NCI-H446 treated with DMSO at 0.1 percent for 48 hours (cell line): ENCODE data around the gene RAD9A.
A peak's percentile ranks its signal among the peaks of the same experiment; 100 is the strongest.

Source experiments
- DNase-seq: peaks from one replicate; lab custom pipeline; 2025; lab: John Stamatoyannopoulos, UW

Gene RAD9A

GRCh38 chr11:67428052-67429001 is 36.5 kb downstream of the RAD9A start, which contains the start of gene RPS6KB2:
TSS of gene RPS6KB2 (plus strand) at chr11:67428494. CDS start at chr11:67428546, 52 bp downstream.
- peak; percentile 94 for DNase-seq

GRCh38 chr11:67429038-67429668 is 37.4 kb downstream of the RAD9A start:
- DNase-seq, result no peak

GRCh38 chr11:67429722-67430121 is 37.9 kb downstream of the RAD9A start:
- no peak for DNase-seq

DNA sequence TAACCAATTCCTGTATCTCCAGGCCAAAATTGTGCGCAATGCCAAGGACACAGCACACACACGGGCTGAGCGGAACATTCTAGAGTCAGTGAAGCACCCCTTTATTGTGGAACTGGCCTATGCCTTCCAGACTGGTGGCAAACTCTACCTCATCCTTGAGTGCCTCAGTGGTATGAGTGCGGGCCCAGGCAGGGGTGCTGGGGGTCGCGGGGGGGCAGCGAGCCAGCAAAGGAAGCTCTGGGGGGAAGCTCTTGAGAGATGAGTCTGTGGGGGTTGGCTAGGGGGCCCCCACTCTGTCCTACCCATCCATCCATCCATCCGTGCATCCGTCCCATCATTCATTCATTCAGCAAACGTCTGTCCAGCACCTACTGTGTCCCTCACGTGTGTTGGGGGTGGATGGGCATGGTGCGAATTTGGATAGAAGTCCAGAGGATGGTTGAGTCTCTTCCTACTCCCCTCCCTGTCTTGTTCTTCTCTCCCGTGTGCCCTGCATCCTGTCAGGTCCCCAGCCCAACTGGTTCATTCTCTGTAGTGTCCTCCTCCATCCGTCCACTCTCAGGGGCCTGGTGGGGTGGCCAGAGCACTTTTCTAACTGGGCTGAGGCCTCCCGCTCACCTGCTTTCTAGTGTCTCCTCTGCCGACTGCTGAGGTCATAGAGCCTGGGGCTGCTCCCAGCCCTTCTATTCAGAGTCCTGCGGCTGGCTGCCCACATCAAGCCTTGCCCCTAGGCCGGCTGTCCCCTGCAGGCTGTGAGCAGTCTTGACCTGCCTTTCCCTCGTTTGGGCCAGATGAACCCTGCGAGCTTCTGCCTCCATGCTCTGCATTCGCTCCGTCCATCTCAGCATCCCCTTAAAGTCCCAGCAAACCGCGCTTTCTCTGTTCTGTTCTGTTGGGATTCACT is 39.8 kb downstream of the RAD9A start:
- no peak for DNase-seq

DNA sequence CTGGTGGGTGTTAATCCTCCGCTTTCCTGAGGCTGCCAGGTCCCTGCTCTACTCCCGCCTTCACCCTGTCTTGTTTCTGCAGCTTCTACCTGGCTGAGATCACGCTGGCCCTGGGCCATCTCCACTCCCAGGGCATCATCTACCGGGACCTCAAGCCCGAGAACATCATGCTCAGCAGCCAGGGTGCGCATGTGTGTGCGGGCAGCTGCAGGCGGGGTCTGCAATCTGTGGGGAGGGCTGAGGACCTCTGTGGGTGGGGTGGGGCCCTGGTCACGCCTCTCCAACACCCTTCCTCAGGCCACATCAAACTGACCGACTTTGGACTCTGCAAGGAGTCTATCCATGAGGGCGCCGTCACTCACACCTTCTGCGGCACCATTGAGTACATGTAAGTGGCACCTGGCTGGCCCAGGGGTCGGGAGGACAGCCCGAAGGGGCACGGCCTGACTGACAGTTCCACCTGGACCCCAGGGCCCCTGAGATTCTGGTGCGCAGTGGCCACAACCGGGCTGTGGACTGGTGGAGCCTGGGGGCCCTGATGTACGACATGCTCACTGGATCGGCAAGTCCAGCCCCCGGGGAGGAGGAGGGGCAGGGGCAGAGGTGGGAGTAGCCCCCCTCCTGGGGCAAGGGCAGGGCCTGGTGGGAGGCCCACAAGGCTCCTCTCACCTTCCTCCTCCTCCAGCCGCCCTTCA is 41.0 kb downstream of the RAD9A start:
- no peak for DNase-seq

- no peak for DNase-seq
Observed at GRCh38 chr11:67433536-67434394, 42.0 kb downstream of the RAD9A start.

- no peak for DNase-seq
Observed at GRCh38 chr11:67434395-67434881, 42.7 kb downstream of the RAD9A start.

GRCh38 chr11:67435031-67435726 is 43.4 kb downstream of the RAD9A start:
- no peak for DNase-seq

DNA sequence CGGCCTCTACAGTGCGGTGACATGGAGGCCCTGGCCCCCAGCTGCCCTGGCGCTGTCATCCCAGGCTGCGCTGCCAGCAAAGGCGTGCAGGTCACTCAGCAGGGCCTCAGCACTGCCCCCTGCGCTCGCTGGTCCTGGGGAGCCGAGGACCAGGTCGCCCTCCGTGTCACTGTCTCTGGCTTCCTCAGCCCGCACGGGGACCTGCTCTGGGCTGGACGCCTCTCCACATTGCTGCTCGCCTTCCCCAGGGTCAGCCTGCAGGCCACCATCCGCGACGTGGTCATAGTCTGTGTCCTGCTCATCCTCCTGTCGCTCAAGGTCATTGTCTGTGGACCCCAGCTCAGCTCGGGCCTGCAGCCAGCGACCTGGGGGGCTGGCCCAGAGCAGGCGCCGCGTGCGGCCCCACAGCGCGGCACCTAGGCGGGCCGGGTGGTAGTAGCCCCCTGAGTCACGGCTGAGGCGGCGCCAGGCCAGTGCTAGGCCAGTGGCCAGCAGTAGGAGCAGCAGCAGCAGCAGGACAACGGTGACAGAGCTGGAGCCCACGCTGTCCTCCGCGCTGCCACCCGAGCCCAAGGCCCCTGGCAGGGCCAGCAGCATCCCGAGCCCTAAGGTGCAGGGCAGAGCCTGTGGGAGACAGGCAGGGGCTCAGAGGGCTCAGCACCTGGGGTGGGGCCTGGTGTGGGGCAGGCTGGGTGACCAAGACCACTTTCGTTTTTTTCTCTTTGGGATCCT is 44.1 kb downstream of the RAD9A start:
- no peak for DNase-seq

DNA sequence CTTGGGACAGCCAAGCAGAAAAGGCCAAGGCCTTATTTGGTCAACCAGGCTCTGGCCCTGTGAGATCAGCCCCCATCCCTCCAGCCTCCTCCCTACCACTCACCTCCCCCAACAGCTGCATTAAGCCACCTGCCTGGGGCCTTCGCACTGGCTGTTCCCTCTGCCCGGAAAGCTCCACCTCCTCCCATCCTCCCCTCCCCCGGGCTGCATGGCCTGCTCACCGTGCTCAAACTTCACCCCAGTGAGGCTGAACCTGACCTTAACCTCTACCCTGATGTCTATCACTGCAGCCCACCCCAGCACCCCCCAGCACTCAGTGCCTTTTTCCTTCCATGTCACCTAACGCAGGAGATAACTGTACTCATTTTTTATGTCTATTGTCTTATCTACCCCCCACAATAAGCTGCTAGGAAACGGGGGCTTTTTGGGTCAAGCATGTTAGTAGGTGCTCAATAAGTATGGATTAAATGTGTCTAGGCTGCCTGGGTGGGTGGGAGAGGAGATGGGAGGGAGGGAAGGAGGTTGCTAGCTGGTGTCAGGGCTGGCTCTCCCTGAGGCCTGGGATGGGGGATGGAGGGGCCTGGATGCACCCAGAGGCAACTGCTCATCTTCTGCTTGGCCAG is 44.8 kb downstream of the RAD9A start:
- DNase-seq, result no peak

- no peak for DNase-seq
Observed at GRCh38 chr11:67437082-67437808, 45.5 kb downstream of the RAD9A start, which contains the start of gene PTPRCAP. TSS of gene PTPRCAP (minus strand) at chr11:67437682. CDS start at chr11:67437619, 63 bp downstream.

DNA sequence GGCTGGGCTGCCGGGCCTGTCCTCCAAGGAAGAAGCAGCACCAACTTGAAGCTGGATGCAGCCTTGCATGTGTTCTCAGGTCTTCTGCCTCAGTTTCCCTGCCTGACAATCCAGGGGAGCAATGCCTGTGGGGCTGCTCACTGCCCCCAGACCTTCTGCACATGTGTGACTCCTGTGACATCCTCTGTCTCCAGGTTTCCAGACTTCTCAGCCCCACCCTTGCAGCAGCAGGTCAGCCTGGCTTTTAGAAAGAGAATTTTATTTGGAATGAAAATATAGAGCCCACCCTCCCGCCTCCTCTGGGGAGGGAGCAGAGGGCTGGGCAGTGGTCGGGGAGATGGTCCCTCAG is 46.0 kb downstream of the RAD9A start:
- DNase-seq, result no peak

GRCh38 chr11:67438158-67438902 is 46.5 kb downstream of the RAD9A start:
- DNase-seq, result no peak

DNA sequence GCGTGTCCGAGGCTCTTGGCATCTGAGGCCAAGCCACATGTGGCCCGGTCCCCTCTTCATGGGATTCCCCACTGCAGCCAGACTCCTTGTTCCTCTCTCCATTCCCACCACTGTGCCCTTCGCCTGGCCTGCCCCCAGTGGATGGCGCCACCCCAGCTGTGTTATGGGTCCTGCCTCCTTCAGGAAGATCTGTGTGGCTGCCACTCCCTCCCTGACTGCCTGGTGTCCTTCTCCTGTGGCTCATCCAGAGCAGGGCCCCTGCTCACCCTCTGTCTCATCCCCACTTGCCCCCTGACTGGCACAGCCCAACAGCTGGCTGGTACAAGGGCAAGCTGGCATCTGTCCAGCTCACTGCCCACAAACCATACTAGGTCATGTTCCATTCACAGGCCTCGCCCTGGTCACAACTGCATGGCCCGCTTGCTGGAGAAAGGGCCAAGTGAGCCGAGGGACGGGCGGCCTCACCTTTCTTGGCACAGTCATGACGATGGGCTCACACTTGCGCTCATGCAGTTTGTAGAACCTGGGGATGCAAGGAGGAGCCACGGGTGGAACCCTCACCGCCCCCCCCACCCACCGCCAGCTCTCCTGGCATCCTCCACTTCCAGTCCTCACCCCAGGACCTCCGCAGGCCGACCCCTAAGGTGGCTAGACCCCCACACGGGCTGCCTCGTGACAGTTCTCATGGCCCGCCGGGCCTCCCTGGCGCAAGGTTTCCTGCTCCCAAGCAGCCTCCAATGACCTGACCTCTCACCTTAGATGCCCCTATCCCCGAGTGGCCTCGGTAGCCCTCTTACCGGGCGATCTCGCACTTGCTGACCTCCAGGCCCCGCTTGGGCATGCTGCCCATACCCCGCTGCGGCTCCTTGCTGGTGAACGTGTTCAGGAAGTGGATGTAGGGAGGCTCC is 47.8 kb downstream of the RAD9A start:
- DNase-seq, result no peak

DNA sequence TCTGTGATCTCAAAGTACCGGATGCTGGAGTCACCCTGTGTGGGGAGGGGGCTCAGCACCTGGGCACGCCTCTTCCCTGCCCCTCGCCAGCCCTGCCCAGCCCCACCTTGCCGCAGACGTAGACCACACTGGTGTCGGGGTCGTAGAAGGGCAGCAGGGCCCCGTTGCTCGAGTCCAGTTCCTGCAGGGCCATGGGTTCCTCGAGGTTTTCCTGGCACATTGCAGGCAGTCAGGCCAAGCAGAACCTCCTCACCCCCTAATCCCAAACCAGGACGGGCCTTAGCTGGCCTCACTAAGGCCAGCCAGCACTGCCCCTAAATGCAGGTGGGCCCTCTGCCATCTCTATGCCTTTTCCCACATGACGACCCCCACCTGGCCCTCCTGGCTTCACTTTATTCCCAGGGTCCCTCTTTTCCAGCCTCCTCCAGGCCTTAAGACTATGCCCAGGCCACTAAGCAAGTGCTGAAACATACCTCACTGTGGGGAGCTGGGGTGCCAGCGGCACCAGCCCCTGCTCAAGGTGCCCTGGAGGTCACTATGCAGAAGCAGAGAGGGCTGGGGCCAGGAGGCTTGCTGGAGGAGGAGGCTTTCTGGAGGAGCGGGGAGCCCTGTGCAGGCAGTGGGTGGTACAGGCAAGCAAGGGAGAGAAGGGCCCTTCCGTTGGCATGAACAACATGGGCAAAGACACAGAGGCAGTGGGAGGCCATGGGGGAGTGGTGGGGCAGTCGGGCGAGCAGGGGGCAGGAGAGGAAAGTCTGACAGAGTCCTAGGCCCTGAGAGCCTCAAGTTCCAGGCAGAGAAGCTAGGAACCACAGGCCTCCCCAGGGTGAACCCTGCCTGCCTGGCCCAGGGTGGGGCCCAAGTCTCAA is 48.7 kb downstream of the RAD9A start:
- DNase-seq, result no peak
